NCI-H2029 treated with DMSO at 0.1 percent for 48 hours (cell line): ENCODE measurements around the gene PROS1.
"Not testable (repeated sequence)": the region's sequence is repeated elsewhere in the genome, so short reads cannot be mapped to it uniquely, and the experiment has no call there.

Experiments used
- DNase-seq: peaks from one replicate; lab custom pipeline; 2025; lab: John Stamatoyannopoulos, UW

PROS1 gene

DNA sequence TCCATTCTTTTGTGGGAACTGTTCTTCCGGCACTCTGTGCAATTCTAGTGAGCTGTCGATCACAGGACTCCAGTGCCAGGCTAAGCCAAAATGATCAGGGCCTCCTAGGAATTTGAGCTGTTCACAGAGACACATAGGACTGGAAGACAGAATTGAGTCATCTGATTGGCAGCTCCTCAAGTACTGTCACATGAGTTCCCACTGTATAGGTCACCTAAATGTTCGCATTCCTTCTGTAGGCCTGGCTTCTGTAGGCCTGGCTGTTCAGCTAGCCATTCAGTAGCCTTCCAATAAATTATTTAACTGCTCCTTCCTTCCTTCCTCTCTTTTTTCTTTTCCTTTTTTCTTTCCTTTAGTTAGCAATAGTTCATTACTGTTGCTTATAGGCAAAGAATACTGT is 4.3 kb downstream of the PROS1 start:
- DNase-seq: no peak

DNA sequence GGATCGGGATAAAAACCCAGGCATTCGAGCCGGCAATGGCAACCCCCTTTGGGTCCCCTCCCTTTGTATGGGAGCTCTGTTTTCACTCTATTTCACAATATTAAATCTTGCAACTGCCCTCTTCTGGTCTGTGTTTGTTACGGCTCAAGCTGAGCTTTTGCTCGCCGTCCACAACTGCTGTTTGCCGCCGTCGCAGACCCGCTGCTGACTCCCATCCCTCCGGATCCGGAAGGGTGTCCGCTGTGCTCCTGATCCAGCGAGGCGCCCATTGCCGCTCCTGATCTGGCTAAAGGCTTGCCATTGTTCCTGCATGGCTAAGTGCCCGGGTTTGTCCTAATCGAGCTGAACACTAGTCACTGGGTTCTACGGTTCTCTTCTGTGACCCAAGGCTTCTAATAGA is 8.6 kb downstream of the PROS1 start:
- DNase-seq: not testable (repeated sequence)

DNA sequence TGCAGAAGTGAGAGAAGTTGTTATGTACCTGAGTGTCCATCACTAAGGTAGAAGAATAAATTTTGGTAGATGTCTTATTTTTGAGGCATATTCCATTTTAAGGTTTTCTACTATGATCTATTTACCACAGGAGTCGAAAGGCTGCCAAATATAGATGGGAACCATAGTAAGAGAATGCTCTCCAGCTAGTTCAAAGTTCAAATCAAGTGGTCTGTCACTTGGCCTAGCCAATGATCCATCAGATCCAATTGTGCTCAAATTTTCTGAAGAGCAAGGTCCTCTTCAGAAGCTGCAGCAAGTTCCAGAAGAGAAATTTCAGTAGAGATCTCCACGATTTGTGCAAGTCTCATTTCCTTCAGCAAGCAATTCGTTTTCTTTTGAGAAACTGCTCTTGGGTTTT is 10.9 kb downstream of the PROS1 start:
- DNase-seq: no peak

DNA sequence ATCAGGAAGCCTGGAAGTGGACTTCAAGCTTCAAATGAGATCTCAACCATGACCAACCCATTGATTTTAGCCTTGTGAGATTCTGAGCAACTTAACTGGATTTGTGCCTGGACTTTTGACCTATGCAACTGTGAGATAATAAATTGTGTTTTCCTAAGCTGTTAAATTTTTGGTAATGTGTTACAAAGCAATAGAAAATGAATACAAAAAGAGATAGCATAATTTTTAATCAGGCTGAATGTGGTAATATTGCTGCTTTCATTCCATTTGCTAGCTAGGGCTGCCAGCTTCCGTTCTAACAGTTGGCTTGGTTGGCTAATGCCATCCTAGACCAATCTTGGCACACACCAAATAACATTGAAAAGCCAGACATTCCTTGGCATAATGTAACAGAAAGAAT is 12.2 kb downstream of the PROS1 start:
- DNase-seq: no peak

DNA sequence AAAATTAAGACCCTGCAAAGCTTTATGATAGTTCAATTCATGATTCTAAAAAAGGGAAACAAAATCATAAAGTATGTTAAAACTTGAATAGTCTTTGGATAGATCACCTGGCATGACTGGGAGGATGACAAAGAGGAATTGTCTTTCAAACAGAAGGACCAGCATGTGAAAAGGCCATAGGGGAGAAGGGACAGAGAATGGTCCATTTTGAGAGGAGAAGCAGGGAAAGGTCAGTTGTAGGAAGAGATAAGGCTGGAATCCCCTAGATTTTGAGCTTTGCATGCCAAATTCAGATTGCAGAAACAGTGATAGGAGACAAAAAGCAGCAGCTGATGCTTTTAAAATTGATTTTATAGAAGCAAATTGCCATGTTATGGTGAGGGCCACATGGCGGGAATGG is 12.7 kb downstream of the PROS1 start:
- DNase-seq: no peak

DNA sequence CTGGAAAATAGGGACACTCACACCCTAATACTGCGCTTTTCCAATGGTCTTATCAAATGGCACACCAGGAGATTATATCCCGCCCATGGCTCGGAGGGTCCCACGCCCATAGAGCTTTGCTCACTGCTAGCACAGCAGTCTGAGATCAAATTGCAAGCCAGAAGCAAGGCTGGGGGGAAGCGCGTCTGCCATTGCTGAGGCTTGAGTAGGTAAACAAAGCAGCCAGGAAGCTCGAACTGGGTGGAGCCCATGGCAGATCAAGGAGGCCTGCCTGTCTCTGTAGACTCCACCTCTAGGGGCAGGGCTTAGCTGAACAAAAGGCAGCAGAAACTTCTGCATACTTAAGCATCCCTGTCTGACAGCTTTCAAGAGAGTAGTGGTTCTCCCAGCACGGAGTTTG is 23.7 kb downstream of the PROS1 start:
- not testable (repeated sequence) for DNase-seq

DNA sequence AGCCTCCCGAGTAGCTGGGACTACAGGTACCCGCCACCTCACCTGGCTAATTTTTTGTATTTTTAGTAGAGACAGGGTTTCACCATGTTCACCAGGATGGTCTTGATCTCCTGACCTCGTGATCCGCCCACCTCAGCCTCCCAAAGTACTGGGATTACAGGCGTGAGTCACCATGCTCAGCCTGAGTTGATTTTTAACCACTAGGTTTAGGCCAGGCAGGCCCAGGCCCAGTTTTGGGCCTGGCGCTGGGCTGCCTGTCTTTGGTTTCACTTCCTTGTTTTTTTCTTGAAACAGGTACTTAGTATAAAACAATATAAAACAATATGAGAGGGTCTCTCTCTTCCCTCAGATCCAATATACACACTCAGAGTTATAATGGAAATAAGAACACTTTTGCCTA is 36.2 kb downstream of the PROS1 start:
- DNase-seq: not testable (repeated sequence)

DNA sequence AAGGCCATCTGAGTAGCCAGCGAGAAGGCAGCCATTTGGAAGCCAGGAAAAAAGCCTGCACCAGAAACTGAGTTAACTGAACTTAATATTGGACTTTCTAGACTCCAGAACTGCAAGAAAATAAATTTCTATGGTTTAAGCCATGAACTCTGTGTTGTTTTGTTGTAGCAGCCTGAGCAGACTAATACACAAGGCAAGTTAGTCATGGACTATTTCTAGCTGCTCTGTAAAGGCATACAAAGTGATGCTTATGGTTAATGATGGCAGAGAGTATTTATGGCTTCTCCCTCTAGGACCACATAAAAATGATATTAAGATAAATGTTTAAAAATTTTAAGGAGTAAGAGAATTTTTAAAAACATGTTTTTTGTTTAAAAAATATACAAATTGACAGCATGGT is 37.1 kb downstream of the PROS1 start:
- DNase-seq: no peak

DNA sequence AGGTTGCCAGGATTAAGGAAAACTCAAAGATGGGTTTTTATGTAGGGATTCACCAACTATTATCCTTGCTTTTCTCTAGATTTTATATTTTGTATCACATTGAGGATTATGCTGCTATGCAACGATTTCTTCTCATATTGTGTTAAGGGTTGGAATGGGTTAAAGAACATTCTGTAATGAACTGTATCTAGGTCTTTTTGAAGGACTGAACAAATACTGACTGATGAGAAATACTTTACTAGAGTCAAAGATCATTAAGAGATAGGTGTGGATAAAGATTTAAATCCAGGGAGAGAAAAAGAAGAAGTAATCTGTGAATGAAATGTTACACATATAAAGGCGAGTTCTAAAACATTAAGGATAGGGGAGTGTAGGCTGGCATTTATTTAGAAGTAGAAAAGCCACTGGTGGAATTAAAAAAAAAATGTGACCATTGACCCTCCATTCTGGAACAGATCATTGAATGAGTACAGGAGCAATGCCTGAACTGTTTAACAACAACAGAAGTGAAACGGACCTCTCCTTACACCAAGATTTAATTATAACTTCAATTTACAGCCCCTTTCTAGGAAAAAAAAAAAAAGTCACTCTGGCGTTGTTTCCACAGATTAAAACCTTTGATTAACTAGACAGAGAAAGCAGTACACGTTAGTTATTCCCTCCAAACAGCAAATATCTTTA is 39.2 kb downstream of the PROS1 start:
- DNase-seq: no peak

DNA sequence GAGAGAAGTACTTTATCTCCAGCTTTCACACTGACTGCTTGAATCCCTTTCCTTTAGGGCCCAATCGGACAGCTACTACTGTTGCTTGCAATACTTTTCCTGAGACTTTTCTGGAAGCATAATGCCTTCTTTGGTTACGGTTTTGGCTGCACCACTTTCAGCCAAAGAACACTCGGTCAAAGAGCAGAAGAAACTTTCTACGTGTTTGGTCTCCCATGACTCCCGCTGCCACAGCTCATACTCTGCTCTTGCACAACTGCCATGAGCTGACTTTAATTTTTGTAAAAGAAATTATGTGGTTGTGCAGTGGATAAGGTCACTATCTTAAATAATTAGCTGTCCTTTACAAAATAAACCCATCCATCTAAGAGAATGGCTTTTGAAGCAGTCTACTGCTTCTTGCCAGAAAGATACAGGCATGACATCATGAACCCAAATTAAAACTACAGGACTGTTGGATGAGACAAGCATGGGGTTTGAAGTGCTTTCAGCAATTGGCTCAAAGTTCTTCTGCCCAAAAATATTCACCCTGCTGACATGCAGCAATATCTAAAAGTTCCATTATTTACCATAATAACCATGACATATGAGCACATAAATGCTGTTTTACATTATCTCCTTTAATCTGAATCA is 42.0 kb downstream of the PROS1 start:
- no peak for DNase-seq

DNA sequence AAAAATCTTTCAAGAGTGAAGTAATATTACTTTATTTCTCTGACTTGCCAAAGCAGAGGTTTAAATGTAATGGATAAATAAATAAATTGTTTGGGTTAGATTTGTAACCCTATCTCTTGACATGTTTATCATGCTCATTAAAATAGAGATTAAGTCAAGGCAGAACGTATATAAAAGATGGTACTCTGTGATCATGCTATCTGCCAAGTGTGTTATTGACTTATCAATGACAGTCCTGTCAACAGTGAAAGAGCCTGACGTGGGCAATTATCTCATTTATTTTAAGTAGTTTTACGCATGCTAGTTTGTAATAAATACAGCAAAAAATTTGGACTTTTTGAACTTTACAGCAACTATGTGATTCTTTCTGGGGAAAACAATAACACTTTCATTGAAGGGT is 43.7 kb downstream of the PROS1 start:
- DNase-seq: no peak

DNA sequence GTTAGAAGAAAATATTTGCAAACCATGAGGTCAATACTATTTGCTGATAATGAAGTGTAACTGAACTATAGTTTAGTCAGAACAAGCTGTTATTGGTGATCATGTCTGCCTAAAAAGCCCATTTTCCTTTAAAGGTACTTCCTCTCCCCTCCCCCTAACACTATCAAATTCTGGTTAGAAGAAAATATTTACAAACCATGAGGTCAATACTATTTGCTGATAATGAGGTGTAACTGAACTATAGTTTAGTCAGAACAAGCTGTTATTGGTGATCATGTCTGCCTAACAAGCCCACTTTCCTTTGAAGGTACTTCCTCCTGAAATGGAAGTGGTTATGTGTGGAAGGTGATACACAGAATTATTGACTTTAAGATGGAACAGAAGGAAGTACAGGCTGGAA is 46.9 kb downstream of the PROS1 start:
- no peak for DNase-seq

DNA sequence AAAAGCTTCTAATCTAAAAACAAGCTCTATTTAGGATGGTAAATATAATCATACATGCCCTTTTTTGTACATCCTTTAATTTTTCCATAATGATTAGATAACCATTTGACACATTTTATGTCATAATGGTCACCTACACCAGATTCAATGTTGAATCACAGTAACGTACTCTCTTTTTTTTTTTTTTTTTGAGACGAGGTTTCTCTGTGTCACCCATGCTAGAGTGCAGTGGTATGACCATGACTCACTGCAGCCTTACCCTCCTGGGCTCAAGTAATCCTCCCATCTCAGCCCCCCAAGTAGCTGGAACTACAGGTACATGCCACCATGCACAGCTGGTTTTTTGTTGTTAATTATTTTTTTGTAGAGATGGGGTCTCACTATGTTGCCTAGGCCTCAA is 49.2 kb downstream of the PROS1 start:
- DNase-seq: no peak

DNA sequence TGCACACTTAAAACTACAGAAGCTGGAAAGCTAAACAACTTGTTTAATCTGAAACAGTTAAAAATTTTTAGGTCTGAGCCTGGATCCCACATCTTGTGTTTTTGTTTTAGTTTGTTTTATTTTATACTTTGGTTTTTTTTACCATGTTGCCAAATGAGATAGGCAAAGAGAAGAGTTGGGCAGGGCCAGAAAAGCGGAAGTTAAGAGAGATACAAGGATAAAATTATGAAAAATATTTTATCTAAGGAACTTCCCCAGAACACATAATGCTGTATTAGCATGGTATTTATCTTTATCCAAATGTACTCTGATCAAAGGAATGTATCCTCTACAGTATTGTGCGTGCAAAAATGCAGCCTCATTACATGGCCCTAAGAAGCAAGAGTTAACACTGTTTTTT is 50.7 kb downstream of the PROS1 start:
- DNase-seq: no peak

DNA sequence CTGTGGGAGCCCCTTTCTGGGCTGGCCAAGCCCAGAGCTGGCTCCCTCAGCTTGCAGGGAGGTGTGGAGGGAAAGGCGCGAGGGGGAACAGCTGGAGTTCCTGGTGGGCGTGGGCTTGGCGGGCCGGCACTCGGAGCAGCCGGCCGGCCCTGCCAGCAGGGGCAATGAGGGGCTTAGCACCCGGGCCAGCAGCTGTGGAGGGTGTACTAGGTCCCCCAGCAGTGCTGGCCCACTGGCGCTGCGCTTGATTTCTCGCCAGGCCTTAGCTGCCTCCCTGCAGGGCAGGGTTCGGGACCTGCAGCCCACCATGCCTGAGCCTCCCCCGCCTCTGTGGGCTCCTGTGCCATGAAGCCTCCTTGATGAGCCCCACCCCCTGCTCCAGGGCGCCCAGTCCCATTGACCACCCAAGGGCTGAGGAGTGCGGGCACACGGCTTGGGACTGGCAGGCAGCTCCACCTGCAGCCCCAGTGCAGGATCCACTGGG is 56.1 kb downstream of the PROS1 start:
- not testable (repeated sequence) for DNase-seq

DNA sequence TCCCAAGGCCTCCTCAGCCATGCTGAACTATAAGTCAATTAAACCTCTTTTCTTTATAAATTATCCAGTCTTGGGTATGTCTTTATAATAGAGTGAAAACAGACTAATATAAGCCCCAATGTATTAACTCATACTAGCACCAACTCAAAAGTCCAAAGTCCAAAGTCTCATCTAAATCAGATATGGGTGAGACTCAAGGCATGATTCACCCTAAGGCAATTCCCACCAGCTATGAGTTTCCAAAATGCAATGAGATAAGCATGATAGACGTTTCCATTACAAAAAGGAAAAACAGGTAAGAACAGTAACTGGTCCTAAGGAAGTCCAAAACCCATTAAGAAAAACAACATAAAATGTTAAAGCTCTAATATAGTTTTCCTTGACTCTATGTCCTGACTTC is 60.1 kb downstream of the PROS1 start:
- DNase-seq: not testable (repeated sequence)

DNA sequence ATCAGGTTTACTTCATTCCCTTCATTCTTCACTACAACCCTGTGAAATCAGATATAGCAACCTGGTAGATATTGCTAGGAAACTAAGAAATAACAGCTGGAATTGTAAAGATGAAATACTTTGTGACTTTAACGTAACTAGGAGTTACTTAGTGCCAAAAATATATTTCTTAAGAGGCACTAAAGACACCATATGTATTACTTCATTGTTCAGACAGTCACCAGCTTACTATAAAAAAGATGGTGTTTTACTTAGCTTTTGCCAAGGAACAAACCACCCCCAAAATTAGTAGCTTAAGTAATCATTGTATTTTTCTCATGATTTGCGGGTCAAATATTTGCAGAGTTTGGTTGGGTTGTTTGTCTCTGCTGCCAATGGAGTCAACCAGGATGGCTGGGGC is 62.5 kb downstream of the PROS1 start:
- DNase-seq: no peak

DNA sequence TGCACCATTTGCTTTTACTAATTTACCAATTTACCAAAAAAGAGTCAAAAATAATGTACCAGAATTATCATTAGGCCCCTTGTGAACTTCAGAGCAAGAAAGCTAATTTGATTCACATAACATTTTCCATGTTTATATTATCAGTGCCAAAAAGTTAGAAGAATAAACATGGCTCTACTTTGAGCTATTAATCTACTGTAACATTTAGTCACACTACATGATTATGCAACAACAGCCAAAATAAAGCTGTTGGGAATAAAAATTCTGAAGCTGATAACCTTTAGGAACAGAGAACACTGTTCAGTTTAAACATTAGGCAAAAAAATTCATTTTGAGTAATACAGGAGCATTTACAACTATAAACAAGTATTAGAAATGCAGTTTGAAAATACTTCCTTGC is 63.6 kb downstream of the PROS1 start:
- DNase-seq: no peak

DNA sequence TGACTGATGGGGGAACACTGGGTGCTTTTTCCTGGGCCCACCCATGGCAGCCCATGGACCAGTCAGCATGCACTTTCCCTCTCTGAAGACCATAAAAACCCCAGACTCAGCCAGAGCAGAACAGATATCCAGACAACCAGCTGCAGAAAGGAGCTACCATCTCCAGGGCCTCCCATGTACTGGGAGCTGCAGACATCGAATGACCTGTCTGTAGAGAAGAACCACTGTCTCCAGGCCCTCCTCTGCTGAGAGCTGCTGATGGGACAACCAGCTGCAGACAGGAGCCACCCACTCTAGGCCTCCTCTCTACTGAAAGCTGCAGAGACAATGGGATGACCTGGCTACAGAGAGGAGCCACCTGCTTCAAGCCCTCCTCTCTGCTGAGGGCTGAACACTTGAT is 66.6 kb downstream of the PROS1 start:
- no peak for DNase-seq

DNA sequence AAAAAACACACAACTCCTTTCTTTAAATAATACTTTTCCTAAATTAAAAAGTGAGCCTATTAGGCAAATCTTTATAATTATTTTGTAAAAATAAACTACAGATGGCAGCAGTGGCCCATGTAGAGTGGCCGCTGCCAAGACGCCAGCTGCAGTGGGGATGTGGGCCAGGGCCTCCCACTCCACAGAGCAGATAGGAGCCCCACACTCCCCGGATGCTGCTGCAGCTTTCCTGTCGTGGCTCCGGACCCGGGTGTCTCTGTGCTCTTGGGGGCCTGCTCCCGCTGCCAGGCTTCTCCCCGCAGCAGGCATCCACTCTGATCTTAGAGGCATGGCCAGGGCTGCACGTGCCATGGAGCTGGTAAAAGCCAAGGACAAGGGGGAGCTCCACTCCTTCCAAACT is 67.5 kb downstream of the PROS1 start:
- no peak for DNase-seq

DNA sequence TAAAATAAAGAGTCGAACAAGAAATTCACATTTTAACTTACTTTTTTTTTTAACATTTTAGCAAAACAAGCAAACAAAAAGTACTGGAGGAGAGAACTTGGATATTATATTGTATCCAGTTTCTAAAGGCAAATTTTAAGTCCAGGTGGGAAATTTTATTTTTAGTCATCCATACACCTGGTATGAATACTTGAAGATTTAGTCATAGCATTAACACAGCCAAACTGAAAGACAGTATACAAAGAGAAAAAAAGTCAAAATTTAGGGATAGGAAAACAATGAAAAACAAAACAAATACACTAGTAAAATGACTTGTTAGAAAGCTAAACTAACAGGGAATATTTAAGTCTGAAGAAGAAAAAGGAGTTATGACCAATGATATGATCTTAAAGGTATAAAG is 69.1 kb downstream of the PROS1 start:
- no peak for DNase-seq

DNA sequence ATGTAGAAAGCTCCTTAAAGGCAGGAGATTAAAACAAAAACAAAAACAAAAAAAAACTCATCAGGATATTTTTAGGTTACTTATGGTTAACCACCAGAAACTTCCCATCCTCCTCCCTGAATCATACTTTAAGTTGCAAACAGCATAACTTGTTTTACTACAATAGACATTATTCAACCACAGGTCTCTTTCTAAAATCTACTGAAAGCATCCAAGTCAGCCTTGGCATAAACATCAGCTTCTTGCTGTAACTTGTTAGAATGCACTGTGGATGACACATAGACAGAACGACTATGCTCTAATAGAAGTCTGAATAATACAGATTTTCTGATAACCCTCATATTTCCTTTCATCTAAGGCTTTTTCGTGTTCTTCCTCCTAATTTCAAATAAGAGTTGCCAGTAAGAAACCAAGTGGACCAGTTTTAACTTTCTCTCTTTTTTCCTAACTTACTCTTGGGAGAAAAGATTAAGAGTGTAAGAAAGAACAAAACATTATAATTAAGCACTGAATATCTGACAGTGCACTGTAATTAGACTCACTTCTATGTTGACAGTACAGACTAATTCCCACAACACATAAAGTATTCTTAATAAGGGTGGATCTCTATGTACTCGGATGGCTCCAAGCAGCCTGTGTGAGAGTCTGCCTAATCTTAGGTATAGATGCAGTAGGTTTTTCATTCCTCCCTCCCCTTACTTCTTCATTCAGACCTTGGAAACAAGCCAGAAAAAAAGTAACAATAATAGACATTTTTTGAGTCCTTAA is 95.3 kb downstream of the PROS1 start:
- not testable (repeated sequence) for DNase-seq

DNA sequence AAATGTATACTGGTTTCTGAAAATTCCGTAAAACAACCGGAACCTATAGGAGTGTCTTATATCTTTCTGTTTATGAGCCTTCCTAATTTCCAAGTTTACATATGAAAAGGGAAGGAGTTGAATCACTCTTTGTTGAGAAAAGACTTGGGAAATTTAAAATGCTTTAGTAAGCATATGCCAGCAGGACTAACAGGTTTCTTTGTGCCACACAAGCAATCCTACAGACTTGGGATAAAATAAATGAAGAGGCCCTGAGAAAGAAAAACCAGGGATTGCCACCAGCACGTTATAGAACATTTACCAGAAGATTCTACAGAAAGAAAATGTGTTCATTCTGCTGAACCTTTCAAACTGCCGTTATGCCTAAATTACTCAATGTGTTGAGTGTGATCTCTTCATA is 96.3 kb downstream of the PROS1 start:
- DNase-seq: not testable (repeated sequence)
